T-helper 1 cell (primary cell): ENCODE measurements around the gene HNRNPUL2.
A peak's percentile ranks its signal among the peaks of the same experiment; 100 is the strongest.
"Not testable (repeated sequence)": the region's sequence is repeated elsewhere in the genome, so short reads cannot be mapped to it uniquely, and the experiment has no call there.

Experiments used
- DNase-seq, 5 donors: peaks; one replicate each; pipeline ENCODE4 v3.0.0-alpha.2; 2012 to 2020

Gene HNRNPUL2

GRCh38 chr11:62726156-62726914, 922 bp downstream of the HNRNPUL2 start:
- DNase-seq: peak in 1 of 5 donors; percentile 23

GRCh38 chr11:62725646-62726045, 1.6 kb downstream of the HNRNPUL2 start:
- no peak for DNase-seq

GRCh38 chr11:62724171-62724570, 3.1 kb downstream of the HNRNPUL2 start:
- DNase-seq: no peak

- no peak for DNase-seq
Observed at GRCh38 chr11:62721994-62722393, 5.3 kb downstream of the HNRNPUL2 start.

GRCh38 chr11:62719302-62719978, 7.8 kb downstream of the HNRNPUL2 start:
- DNase-seq: no peak

- DNase-seq: no peak
Observed at GRCh38 chr11:62716816-62717215, 10.4 kb downstream of the HNRNPUL2 start.

GRCh38 chr11:62716206-62716605, 11.1 kb downstream of the HNRNPUL2 start:
- no peak for DNase-seq

- DNase-seq: no peak
Observed at GRCh38 chr11:62715150-62716130, 11.8 kb downstream of the HNRNPUL2 start.

- no peak for DNase-seq
Observed at GRCh38 chr11:62713343-62713742, 13.9 kb downstream of the HNRNPUL2 start.

- DNase-seq: peak in 1 of 5 donors; percentile 64
Observed at GRCh38 chr11:62712861-62713260, 14.4 kb downstream of the HNRNPUL2 start.

GRCh38 chr11:62712276-62712812, 14.9 kb downstream of the HNRNPUL2 start:
- DNase-seq: no peak

- peak in 1 of 5 donors; percentile 20 for DNase-seq
Observed at GRCh38 chr11:62710001-62710345, 17.3 kb downstream of the HNRNPUL2 start.

- DNase-seq: peak; percentile 93 to 98 (median 96)
Observed at GRCh38 chr11:62709247-62710000, 17.8 kb downstream of the HNRNPUL2 start.

GRCh38 chr11:62708793-62709192, 18.5 kb downstream of the HNRNPUL2 start:
- DNase-seq: peak in 3 of 5 donors; percentile 29 to 36 (median 30)

GRCh38 chr11:62708392-62708791, 18.9 kb downstream of the HNRNPUL2 start:
- DNase-seq: no peak

- no peak for DNase-seq
Observed at GRCh38 chr11:62707277-62707861, 19.9 kb downstream of the HNRNPUL2 start, which contains the start of the genes BSCL2 and GNG3. Gene BSCL2 (minus strand): TSS chr11:62707424. CDS start chr11:62707195, 229 bp downstream. Gene GNG3 (plus strand): TSS chr11:62707676. CDS start chr11:62708296, 620 bp downstream.

- DNase-seq: no peak
Observed at GRCh38 chr11:62706850-62707247, 20.4 kb downstream of the HNRNPUL2 start.

- peak; percentile 91 to 96 (median 92) for DNase-seq
Observed at GRCh38 chr11:62705880-62706849, 21.1 kb downstream of the HNRNPUL2 start.

GRCh38 chr11:62705413-62705812, 21.8 kb downstream of the HNRNPUL2 start:
- no peak for DNase-seq

- not testable (repeated sequence) for DNase-seq
Observed at GRCh38 chr11:62703921-62704320, 23.3 kb downstream of the HNRNPUL2 start.
